ENCODE results near the gene LRRC27. TPM values are rescaled to one million over a fixed set of nuclear protein-coding genes. Genes with fewer than 3 reads are reported as not detected.

Gene LRRC27
- polyA plus RNA-seq, 3 donors from 2014 or later = 3.8 to 8.5 (median 8.2) TPM

DNA sequence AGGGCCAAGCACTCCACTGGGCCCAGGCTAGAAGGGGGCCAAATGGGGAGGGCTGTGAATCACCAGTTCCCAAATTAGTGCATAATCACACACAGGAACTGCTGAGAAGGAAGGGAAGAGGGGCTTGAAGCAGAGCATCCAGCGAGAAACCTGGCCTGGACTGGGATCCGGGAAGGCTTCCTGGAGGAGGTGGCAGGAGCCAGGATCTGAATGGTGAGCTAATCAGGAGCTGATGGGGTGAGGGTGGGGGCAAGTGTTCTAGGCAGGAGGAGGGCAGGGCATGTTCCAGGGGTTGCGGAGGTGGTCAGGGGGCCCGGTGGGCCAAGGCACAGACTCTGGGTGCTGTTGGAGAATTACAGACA, 77.7 kb downstream of the LRRC27 start:
- no peaks in the 10 kb centered on the region for H3K9me3 Mint-ChIP-seq
- no peak for DNase-seq
- H3K27me3 Mint-ChIP-seq (ENCODE audit: low read depth in 3 of 3) = peaks cover 3 to 17% (median 15%) of the 10 kb centered on the region in 3 donors
- H3K4me1 Mint-ChIP-seq = peaks cover 40 to 44% of the 10 kb centered on the region in 2 donors
- H3K4me3 Mint-ChIP-seq = peak overlapping the region; percentile 27 to 75 (median 49)
- H3K27ac Mint-ChIP-seq = peak overlapping the region in 5 of 6 donors; percentile 37 to 91 (median 82)
- peaks cover 0 to 4% (median 4%) of the 10 kb centered on the region in 3 donors for H3K36me3 Mint-ChIP-seq

DNA sequence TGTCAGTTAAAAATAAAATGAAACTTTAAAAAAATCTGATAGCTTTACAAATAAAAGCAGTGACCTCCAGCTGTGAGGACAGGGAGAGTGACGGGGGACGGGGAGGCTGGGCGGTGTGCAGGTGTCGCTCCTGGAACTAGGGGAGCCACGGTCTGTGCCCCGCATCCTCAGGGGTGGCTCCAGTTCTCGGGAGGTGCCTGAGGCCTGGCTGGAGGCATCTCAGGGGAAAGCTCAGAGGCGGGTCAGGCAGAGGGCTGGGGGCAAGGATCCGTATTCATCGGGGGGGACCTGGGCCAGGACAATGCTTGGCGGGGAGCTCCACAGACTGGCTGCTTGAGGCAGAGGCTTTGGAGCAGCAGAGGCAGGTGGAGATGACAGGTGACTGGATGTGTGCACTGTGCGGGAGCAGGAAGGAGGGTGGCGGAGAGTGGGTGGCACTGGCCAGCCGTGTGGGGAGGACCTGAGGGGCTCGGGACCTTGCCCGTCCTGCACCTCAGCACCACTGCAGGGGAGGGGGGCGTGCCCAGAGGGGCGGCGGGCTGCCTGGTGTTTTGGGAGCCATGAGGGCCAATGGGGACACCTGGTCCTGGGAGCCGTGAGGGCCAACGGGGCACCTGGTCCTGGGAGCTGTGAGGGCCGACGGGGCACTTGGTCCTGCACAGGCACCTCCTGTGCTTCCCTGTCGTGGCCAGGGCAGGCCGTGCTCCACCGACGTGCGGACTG, 78.2 kb downstream of the LRRC27 start:
- H3K27ac Mint-ChIP-seq = peak overlapping the region in 5 of 6 donors; percentile 37 to 91 (median 82)
- H3K36me3 Mint-ChIP-seq = peaks cover 4 to 8% (median 4%) of the 10 kb centered on the region in 3 donors
- no peak for DNase-seq
- H3K27me3 Mint-ChIP-seq (ENCODE audit: low read depth in 3 of 3) = peaks cover 3 to 17% (median 15%) of the 10 kb centered on the region in 3 donors
- peak overlapping the region; percentile 27 to 75 (median 49) for H3K4me3 Mint-ChIP-seq
- H3K9me3 Mint-ChIP-seq = no peaks in the 10 kb centered on the region
- peaks cover 46 to 47% of the 10 kb centered on the region in 2 donors for H3K4me1 Mint-ChIP-seq

DNA sequence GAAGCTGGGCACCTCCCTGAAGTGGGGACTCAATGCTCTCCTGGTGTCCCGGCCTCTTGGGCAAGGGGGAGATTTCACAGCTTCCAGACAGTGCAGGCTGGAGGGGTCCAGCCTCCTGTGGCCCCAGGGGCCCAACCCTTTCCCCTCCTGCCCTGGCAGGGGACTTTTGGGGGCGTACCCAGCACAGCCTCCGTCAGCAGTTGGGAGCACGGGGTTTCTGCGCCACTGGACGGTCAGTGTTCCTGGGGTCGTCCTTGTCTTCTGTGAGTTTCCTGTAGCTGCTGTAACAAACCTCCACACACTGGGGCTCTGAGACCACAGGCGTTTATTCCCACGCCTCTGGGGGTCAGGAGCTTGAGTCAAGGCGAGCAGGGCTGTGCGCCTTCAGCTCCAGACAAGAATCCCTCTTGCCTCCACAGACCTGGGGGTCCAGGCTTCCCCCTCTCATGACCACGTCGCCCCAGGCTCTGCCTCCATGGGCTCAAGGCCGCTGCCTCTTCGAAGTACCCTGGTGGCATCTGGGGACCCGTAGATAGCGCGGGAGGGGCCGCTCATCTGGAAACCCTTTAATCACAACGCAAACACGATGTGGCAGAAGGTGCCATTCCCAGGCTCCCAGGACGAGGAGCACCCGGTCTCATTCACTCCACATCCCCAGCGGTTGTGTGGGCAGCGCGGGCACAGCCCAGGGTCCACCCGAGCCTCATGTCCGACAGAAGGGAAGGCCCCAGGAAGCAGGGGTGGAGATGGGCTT, 79.0 kb downstream of the LRRC27 start:
- Mint-ChIP-seq H3K9me3 (no peaks in the 10 kb centered on the region), H3K27ac (peak overlapping the region in 2 of 6 donors; percentile 10 to 12), H3K36me3 (peaks cover under 1 to 10% (median 5%) of the 10 kb centered on the region in 3 donors), H3K27me3 (ENCODE audit: low read depth in 3 of 3) (peaks cover 3 to 16% (median 15%) of the 10 kb centered on the region in 3 donors), H3K4me1 (peaks cover 51% of the 10 kb centered on the region in 2 donors), H3K4me3 (no peak overlapping the region)
- DNase-seq = no peak

DNA sequence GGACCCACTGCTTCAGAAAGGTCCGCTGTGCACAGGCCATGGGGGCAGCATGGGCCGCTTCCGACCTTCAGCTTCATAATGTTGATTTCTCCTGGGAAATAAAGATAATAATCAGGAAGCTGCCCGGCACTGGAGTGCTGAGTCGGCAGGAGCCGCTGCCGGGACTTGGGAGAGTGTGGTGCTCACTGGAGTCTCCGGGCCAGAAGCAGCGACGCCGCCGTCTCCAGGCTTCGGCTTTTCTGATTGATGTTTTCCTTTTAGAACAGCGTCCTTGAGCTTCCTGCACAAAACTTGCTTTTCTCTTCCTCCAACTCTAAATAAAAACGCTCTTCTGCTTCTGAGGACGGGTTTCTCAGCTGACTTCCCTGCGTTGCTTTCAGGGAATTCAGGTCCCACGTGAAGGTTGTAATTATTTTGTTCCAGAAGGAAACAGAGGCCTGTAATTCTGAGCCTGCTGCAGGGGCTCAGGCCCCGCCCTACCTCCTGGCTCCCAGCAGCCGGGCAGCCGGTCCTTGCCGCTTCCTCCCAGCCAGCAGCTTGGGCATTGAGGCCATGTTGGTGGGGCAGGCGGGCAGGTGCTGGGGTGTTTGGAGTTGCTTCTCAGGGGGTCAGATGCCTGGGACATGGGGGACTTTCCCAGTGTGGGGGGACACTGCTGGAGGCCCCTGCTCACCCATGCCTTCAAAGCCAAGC, 79.7 kb downstream of the LRRC27 start:
- H3K27me3 Mint-ChIP-seq (ENCODE audit: low read depth in 3 of 3) = peaks cover 3 to 17% (median 16%) of the 10 kb centered on the region in 3 donors
- no peak overlapping the region for H3K4me3 Mint-ChIP-seq
- H3K36me3 Mint-ChIP-seq = peaks cover 0 to 9% (median 5%) of the 10 kb centered on the region in 3 donors
- peaks cover 49 to 51% of the 10 kb centered on the region in 2 donors for H3K4me1 Mint-ChIP-seq
- DNase-seq = no peak
- peak overlapping the region in 4 of 6 donors; percentile 39 to 88 (median 73) for H3K27ac Mint-ChIP-seq
- no peaks in the 10 kb centered on the region for H3K9me3 Mint-ChIP-seq

DNA sequence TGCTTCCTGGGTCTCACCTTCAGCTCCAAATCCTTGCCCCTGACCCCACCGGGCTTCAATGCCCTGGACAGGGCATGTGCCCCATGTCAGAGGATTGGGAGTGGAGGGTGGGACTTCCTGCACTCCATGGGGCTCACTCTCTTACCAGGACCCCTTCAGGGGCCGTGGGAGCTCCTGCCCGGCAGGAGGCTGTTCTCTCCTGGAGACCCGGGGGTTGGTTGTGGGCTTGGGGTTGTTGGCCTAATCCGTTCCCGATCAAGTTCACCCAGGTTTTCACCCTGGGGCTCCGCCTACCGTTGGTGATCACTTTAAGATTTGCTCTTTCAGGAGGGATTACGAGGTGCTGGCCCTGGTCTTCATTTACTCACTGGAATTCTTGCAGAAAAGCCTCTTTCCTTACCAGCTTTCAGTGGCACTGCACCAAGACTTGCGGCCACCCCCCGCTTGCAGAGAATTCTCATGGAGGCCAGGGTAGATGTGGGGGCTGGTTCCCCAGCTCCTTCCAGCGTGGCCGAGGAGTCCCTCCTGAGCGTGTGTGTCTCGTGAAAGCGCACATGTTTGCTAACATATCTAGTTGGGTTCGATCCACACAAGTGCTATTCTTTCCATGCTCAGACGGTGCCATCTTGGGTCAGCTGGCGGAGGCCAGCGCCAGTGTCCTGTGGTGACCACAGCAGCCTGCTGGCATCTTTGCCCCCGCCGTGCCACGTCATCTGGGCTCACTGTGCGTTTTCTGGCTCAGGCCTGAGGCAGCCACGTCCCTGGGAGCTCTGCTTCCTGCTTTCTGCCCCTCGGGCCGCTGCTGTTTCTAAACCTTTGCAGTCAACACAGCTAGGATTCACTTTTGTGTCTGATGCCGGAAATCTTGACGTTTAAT, 80.6 kb downstream of the LRRC27 start:
- Mint-ChIP-seq H3K4me1 (peaks cover 45 to 48% of the 10 kb centered on the region in 2 donors), H3K9me3 (no peaks in the 10 kb centered on the region), H3K4me3 (peak overlapping the region in 1 of 5 donors; percentile 49), H3K36me3 (peaks cover 0 to 9% (median 5%) of the 10 kb centered on the region in 3 donors), H3K27ac (peak overlapping the region in 5 of 6 donors; percentile 28 to 68 (median 35)), H3K27me3 (ENCODE audit: low read depth in 3 of 3) (peaks cover 3 to 16% (median 15%) of the 10 kb centered on the region in 3 donors)
- no peak for DNase-seq

DNA sequence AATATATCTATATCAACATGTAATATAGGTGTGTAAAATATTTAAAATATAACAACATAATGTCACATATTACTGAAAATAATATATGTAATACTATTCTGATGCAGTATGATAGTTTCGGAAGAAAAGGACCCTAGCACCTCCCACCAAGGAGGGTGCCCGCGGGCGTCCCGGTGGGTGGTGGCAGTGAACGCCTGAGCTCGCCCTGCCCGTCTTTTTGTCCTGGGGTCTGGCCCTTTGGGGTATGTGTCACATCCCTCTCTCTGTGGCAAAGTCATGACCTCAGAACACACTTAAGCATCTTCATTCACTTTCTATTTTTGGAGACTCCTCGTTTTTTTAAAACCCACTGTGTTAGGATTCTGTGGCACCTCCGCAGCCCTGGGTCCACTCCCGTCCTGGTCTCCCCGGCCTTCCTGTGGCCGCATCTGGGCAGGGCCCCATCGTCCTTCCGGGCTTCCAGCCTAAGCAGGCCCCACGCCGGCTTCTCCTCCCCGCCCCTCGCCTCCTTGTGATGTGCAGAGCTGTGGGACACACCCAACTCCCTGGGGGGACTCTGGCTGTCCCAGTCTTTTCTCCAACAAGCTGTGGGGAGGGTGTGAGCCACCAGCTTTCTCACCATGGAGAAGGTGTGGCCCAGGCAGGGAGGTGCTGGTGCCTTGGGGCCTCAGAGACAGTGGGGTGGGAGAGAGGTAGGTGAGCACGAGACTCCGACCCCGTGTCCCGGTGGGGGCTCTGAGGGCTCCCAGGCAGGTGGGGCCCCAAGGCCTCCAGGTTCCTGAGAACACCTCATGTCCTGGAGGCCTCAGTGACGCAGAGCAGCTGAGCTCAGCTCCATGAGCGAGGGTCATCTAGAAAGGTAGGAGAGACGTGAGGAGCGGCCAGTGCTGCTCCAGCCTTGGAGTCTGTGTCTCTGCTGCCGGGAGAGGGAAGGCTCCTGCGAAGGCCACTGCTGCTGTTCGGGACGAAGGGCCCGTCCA, 81.5 kb downstream of the LRRC27 start:
- Mint-ChIP-seq H3K27ac (peak overlapping the region in 5 of 6 donors; percentile 17 to 68 (median 45)), H3K27me3 (ENCODE audit: low read depth in 3 of 3) (peaks cover 0 to 13% (median 10%) of the 10 kb centered on the region in 3 donors), H3K36me3 (peaks cover 0 to 9% (median 5%) of the 10 kb centered on the region in 3 donors), H3K9me3 (no peaks in the 10 kb centered on the region), H3K4me1 (peaks cover 37 to 40% of the 10 kb centered on the region in 2 donors), H3K4me3 (no peak overlapping the region)
- DNase-seq = no peak

DNA sequence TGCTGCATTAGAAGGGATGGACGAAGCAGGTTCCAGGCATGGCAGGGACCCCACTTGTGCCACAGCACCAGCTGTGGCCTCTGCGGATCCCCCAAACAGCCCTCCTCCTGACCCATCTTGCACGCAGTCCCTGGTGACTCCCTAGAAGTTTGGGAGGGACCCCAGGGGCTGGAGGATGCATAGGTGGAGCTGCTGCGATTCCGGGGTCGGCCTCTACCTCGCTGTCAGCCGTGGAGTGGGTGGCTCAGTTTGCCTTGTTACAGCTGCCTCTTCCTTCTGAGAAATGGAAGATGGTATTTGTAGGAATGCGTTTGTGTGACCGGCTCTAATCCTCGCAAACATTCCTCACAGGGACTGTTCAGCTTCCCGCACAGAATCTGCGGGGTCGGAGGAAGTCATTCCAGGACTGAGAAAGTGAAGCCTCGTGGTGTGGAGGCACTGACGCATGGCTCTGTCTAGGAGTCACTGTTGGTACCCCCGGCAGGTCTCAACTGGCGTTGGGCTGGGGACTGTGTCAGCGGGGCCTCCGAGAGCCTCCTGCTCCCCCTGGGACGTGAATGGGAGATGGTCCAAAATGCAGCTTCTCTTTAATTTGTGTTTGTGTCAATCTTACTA, 82.5 kb downstream of the LRRC27 start:
- H3K4me3 Mint-ChIP-seq = no peak overlapping the region
- no peak for DNase-seq
- H3K36me3 Mint-ChIP-seq = peaks cover 0 to 9% (median 5%) of the 10 kb centered on the region in 3 donors
- peaks cover 0 to 13% (median 11%) of the 10 kb centered on the region in 3 donors for H3K27me3 Mint-ChIP-seq (ENCODE audit: low read depth in 3 of 3)
- no peaks in the 10 kb centered on the region for H3K9me3 Mint-ChIP-seq
- H3K4me1 Mint-ChIP-seq = peaks cover 35 to 40% of the 10 kb centered on the region in 2 donors
- peak overlapping the region in 3 of 6 donors; percentile 24 to 68 (median 51) for H3K27ac Mint-ChIP-seq

DNA sequence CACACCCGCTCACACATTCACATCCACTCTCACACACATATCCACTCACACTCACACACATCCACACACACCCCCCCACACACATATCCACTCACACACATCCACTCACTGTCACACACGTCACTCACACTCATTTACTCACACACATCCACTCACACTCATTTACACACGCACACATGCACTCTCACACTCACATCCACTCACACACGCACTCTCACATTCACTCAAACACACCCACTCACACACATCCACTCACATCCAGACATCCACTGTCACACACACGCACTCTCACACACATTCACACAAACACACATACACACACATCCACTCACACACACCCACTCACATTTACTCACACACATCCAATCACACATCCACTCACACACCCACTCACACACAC, 83.3 kb downstream of the LRRC27 start:
- DNase-seq = no peak
- peaks cover 29 to 37% of the 10 kb centered on the region in 2 donors for H3K4me1 Mint-ChIP-seq
- peaks cover 1 to 14% (median 10%) of the 10 kb centered on the region in 3 donors for H3K27me3 Mint-ChIP-seq (ENCODE audit: low read depth in 3 of 3)
- H3K4me3 Mint-ChIP-seq = no peak overlapping the region
- no peaks in the 10 kb centered on the region for H3K9me3 Mint-ChIP-seq
- H3K27ac Mint-ChIP-seq = peak overlapping the region; percentile 3 to 78 (median 65)
- peaks cover 0 to 9% (median 5%) of the 10 kb centered on the region in 3 donors for H3K36me3 Mint-ChIP-seq

DNA sequence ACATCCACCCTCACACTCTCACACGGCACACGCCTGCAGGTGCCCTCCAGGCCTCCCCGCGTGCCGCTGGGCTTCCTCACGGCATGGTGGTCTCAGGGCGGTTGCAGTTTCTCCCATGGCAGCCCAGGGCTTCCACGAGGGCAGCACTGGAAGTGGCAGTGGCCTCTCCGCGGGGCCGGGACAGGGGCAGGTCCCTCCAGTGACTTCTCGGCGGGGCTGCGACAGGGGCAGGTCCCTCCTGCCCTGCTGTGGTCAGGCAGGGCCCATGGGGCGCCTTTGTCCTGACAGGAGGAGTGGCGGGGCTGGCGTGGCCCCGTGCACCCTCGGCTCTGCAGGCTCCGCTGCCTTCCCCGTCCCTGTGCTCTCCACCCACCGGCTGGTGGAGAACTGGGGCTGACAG, 84.0 kb downstream of the LRRC27 start:
- DNase-seq = no peak
- Mint-ChIP-seq H3K4me3 (no peak overlapping the region), H3K27ac (peak overlapping the region in 3 of 6 donors; percentile 3 to 78 (median 61)), H3K36me3 (peaks cover 0 to 9% (median 5%) of the 10 kb centered on the region in 3 donors), H3K27me3 (ENCODE audit: low read depth in 3 of 3) (peaks cover 4 to 21% (median 17%) of the 10 kb centered on the region in 3 donors), H3K9me3 (no peaks in the 10 kb centered on the region), H3K4me1 (peaks cover 36 to 44% of the 10 kb centered on the region in 2 donors)

DNA sequence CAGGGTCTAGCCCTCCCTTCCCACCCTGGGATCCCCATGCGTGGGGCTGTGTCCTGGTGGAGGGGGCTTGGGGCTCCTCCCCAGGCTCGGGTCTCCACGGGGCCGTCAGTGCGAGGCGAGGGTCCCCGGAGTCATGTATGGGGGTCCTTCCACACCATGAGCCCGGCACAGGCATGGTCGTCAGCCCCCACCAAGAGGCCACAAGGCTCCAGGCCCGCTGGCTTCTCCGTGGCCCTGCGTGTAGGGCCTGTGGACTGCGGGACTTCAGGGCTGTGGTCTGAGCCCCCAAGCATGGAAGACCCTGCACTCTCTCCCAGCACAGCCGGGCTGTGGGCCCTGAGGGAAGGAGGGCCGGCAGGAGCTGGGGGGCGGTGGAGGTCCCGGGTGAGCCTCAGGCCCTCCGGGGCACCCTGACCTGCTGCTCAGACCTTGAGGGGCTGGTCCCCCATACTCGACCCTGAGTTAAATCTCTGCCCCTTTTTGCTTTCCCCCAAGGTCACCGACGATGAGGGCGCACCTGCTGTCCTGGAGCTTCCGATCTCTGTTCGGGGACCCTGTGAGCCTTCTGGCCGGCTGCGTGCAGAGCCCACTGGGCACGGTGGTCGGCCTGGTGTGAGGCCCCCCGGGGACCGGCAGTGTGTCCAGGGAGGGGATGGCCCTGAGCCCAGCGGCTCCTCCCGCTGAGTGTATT, 84.7 kb downstream of the LRRC27 start:
- H3K27ac Mint-ChIP-seq = no peak overlapping the region
- DNase-seq = no peak
- H3K4me3 Mint-ChIP-seq = no peak overlapping the region
- no peaks in the 10 kb centered on the region for H3K9me3 Mint-ChIP-seq
- H3K36me3 Mint-ChIP-seq = peaks cover 0 to 9% (median 5%) of the 10 kb centered on the region in 3 donors
- H3K4me1 Mint-ChIP-seq = peaks cover 42 to 48% of the 10 kb centered on the region in 2 donors
- peaks cover 4 to 21% (median 18%) of the 10 kb centered on the region in 3 donors for H3K27me3 Mint-ChIP-seq (ENCODE audit: low read depth in 3 of 3)

DNA sequence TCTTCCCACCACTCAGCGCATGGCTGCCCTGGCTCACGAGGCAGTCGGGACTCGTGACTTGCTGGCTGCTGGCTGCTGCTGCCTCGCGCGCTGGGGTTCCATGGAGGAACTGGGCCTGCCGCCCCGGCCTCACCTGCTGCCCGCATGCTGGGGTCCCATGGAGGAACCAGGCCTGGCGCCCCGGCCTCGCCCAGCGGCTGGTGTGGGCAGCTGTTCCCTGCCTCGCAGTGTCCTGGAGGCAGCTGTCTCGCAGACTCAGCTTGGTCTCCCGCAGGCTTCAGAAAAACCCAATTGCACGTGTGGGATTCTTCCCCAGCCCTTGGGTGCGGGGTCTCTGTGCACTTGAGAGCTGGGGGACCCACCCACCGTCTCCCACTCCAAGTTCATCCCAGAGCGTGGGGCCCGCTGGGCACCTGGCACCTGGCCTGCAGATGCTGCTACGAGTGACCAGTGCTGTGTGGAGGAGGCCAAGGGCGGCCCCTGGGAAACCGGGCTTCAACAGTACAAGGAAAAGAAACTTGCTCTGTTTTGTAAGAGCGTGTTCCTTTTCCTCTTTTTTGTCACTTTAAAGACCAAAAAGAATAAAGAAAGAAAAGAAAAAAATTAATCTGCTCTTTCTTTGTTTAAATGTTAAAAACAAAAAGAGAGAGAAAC, 85.4 kb downstream of the LRRC27 start:
- Mint-ChIP-seq H3K27me3 (ENCODE audit: low read depth in 3 of 3) (peaks cover 4 to 20% (median 17%) of the 10 kb centered on the region in 3 donors), H3K9me3 (no peaks in the 10 kb centered on the region), H3K27ac (peak overlapping the region in 2 of 6 donors; percentile 24 to 74), H3K4me3 (no peak overlapping the region), H3K4me1 (peaks cover 47 to 50% of the 10 kb centered on the region in 2 donors), H3K36me3 (peaks cover 0 to 9% (median 5%) of the 10 kb centered on the region in 3 donors)
- no peak for DNase-seq
